Mucosa of rectum (tissue), 2 donors: ENCODE results near the gene AP3S2.
"Not testable (repeated sequence)": the region's sequence is repeated elsewhere in the genome, so short reads cannot be mapped to it uniquely, and the experiment has no call there.

Experiments
- H3K27ac ChIP-seq, 2 donors: one replicate each; pipeline ENCODE4 v1.7.0; 2013; ENCODE audit warnings: inconsistent platforms in 2 of 2, low read depth in 2 of 2, low read length in 2 of 2
- H3K27me3 ChIP-seq, 2 donors: one replicate each; pipeline ENCODE4 v1.7.0; 2013; ENCODE audit warnings: low read length in 2 of 2; ENCODE audit not compliant: control insufficient read depth in 2 of 2, insufficient read depth in 2 of 2
- H3K36me3 ChIP-seq, 2 donors: one replicate each; pipeline ENCODE4 v1.7.0; 2013; ENCODE audit warnings: low read length in 2 of 2; ENCODE audit not compliant: control insufficient read depth in 2 of 2, insufficient read depth in 2 of 2
- H3K4me1 ChIP-seq, 2 donors: one replicate each; pipeline ENCODE4 v1.7.0; 2013; ENCODE audit warnings: low read length in 2 of 2, mild to moderate bottlenecking in 1 of 2; ENCODE audit not compliant: control insufficient read depth in 2 of 2, insufficient read depth in 2 of 2
- H3K4me3 ChIP-seq, 2 donors: one replicate each; pipeline ENCODE4 v1.7.0; 2013; ENCODE audit warnings: low read length in 2 of 2
- H3K9ac ChIP-seq, 2 donors: one replicate each; pipeline ENCODE4 v1.7.0; 2013; ENCODE audit warnings: low read length in 2 of 2, low read depth in 1 of 2, mild to moderate bottlenecking in 1 of 2
- H3K9me3 ChIP-seq, 2 donors: one replicate each; pipeline ENCODE4 v1.7.0; 2013; ENCODE audit warnings: low read length in 2 of 2; ENCODE audit not compliant: control insufficient read depth in 2 of 2
- donor health status: healthy.
- donor health status: Normal muscosa, but diverticular disease.

The AP3S2 gene

GRCh38 chr15:89792106-89792805 is 101.5 kb downstream of the AP3S2 start:
- Histone ChIP-seq H3K9ac (no peak overlapping the region), H3K27me3 (no peaks in the 10 kb centered on the region), H3K36me3 (peaks cover 6 to 11% of the 10 kb centered on the region in 2 donors), H3K4me3 (no peak overlapping the region), H3K4me1 (peaks cover 3 to 5% of the 10 kb centered on the region in 2 donors), H3K27ac (no peak overlapping the region), H3K9me3 (peaks cover 0 to 7% of the 10 kb centered on the region in 2 donors)

- peaks cover 6 to 10% of the 10 kb centered on the region in 2 donors for H3K4me1 ChIP-seq
- no peak overlapping the region for H3K4me3 ChIP-seq
- H3K36me3 ChIP-seq, result peaks cover 6 to 11% of the 10 kb centered on the region in 2 donors
Measured at GRCh38 chr15:89790661-89791060, 103.1 kb downstream of the AP3S2 start.

DNA sequence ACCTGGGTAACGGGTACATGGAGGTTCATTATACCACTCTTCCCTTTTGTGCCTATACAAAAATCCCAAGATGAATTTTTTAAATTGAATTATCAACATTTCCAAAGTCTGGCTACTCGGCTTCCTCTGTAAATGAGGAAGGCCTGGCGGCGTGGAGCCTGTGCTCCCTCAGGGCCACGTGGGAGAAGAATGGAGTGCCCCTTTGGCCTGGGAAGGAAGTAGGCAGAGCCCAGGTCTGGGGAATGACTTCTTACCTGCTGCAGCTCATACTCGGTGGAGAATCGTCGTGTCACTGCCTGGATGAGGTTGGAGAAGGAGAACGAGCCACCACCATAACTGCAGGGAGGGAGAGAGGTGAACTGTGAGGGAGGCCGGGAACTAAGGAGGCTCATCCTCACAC is 103.6 kb downstream of the AP3S2 start:
- H3K4me1 ChIP-seq, result peaks cover 6 to 14% of the 10 kb centered on the region in 2 donors
- peaks cover 6 to 11% of the 10 kb centered on the region in 2 donors for H3K36me3 ChIP-seq
- no peak overlapping the region for H3K9ac ChIP-seq

More at GRCh38 chr15:89790661-89791060, 103.1 kb downstream of the AP3S2 start:
- Histone ChIP-seq H3K9me3 (peaks cover 0 to 7% of the 10 kb centered on the region in 2 donors), H3K9ac (no peak overlapping the region), H3K27ac (no peak overlapping the region), H3K27me3 (no peaks in the 10 kb centered on the region)

GRCh38 chr15:89788585-89788984 is 105.2 kb downstream of the AP3S2 start:
- Histone ChIP-seq H3K36me3 (peaks cover 6 to 11% of the 10 kb centered on the region in 2 donors), H3K4me1 (peaks cover 15 to 25% of the 10 kb centered on the region in 2 donors)
- H3K9me3 ChIP-seq, H3K4me3 ChIP-seq, H3K27me3 ChIP-seq, H3K9ac ChIP-seq, H3K27ac ChIP-seq: not testable (repeated sequence)

More for the DNA sequence above, 103.6 kb downstream of the AP3S2 start:
- Histone ChIP-seq H3K27ac (no peak overlapping the region), H3K4me3 (no peak overlapping the region), H3K27me3 (no peaks in the 10 kb centered on the region), H3K9me3 (peaks cover 0 to 7% of the 10 kb centered on the region in 2 donors)

DNA sequence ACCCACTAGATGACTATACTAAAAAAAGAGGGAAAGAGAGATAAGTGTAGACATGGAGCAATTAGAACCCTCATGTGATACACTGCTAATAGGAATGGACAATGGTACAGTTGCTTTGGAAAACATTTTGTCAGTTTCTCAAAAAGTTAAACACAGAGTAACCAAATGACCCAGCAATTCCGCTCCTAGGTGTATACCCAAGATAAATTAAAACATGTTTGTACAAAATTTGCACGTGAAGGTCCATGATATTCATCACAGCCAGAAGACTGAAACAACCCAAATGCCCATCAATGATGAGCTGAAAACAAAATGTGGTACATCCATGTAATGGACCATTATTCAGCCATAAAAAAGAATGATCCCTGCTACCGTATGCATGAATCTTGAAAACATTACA is 105.8 kb downstream of the AP3S2 start:
- no peaks in the 10 kb centered on the region for H3K27me3 ChIP-seq
- H3K27ac ChIP-seq, result no peak overlapping the region
- H3K9ac ChIP-seq, result no peak overlapping the region
- peaks cover 22 to 31% of the 10 kb centered on the region in 2 donors for H3K4me1 ChIP-seq
- peaks cover 0 to 7% of the 10 kb centered on the region in 2 donors for H3K9me3 ChIP-seq
- peaks cover 6 to 11% of the 10 kb centered on the region in 2 donors for H3K36me3 ChIP-seq
- H3K4me3 ChIP-seq, result no peak overlapping the region

DNA sequence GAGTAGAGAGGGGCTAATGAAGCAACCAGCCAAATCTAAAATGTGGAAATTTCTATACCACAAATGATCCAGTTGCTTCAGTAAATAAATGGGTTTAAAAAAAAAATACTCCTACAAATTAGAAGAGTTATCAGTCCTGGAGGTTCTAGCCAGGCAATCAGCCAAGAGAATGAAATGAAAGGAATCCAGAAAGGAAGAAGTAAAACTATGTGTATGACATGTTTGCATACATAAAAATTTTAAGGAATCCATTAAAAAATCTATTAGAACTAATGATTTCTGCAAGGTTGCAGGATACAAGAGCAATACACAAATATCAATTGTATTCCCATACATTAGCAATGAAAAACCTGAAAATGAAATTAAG is 108.0 kb downstream of the AP3S2 start:
- Histone ChIP-seq H3K9ac (peak overlapping the region in 1 of 2 donors; percentile 76), H3K4me3 (no peak overlapping the region), H3K27me3 (no peaks in the 10 kb centered on the region), H3K36me3 (peaks cover 3 to 6% of the 10 kb centered on the region in 2 donors), H3K27ac (peak overlapping the region; percentile 97 to 98), H3K4me1 (peaks cover 33 to 53% of the 10 kb centered on the region in 2 donors), H3K9me3 (peaks cover 0 to 7% of the 10 kb centered on the region in 2 donors)

DNA sequence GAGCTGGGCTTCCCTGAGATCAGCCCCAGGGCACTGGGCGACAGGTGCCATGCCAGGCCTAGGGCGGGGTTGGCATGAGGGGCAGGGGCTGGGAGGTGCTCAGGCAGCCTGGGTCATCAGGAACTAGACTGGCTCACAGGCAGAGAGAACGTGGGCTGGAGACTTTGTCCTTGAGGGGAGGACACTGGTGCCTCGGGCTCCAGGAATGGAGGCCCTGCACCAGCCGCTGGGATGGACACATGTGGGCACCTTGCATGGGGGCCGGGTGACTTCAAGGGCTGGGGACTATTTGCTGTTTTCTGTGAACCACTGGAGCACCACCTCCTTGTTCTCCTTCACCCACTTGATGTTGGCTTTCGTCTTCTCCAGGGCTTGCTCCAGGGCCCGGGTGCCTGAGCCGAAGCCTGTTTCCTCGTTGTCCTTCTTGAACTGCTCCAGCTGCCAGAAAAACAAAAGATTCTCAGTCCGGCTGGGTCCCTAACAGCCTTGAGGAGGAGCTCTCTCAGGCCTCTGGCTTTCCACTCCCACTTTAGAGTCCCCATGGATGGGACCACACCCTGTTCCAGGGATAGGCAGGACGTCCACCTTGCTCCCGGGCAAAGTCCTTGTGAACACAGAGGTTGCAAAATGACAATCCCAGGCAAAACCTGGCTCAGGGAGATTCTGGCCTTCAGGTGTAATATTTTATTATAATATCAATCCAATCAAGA is 108.6 kb downstream of the AP3S2 start:
- peaks cover 0 to 7% of the 10 kb centered on the region in 2 donors for H3K9me3 ChIP-seq
- peaks cover 3 to 6% of the 10 kb centered on the region in 2 donors for H3K36me3 ChIP-seq
- H3K9ac ChIP-seq, result peak overlapping the region in 1 of 2 donors; percentile 76
- H3K4me1 ChIP-seq, result peaks cover 38 to 58% of the 10 kb centered on the region in 2 donors
- no peaks in the 10 kb centered on the region for H3K27me3 ChIP-seq
- H3K27ac ChIP-seq, result peak overlapping the region; percentile 97 to 98
- H3K4me3 ChIP-seq, result peak overlapping the region in 1 of 2 donors; percentile 36

GRCh38 chr15:89784686-89784960 is 109.2 kb downstream of the AP3S2 start:
- Histone ChIP-seq H3K27me3 (no peaks in the 10 kb centered on the region), H3K9ac (peak overlapping the region; percentile 32 to 76), H3K9me3 (peaks cover 0 to 7% of the 10 kb centered on the region in 2 donors), H3K4me1 (peaks cover 38 to 59% of the 10 kb centered on the region in 2 donors), H3K4me3 (peak overlapping the region in 1 of 2 donors; percentile 36), H3K36me3 (peaks cover 3 to 6% of the 10 kb centered on the region in 2 donors), H3K27ac (peak overlapping the region; percentile 97 to 98)

DNA sequence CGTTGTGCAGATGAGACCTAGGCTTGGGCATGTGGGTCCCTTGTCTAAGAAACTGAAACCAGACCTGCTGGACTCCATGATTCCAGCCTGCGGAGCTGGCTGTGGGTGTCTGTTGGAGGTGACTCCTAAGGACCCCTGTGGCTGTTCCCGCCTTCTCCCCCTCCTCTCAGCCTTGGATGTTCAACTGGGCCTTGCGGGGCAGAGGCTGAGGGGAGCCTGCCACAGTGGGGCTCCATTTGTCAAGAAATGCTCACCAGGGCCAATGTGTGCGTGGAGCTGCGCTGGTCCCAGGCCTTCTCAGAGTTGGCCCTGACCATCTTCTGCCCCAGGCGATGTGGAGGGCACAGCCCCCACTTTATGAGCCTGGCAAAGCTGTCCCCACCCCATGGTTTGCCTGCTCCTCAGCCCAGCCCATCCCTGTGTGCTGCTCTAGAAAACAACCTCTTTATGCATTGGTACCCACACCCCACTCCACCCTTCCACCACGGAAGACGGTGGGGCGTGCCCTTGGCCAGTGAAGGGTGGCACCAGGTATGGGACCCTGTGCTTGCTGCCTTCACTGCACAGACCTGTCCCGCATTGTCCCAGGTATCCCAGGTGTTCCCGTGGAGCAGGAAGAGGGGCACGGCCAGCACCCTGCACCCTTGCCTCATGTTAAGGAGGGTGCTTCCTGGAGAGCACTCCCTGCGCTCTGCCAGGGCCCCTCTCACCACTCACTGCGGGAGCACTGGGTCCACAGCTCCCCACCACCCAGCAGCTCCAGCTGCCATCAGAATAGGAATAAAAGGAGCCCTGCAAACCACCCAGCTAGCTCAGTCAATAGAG is 109.7 kb downstream of the AP3S2 start:
- Histone ChIP-seq H3K9ac (peak overlapping the region; percentile 41 to 76), H3K4me3 (peak overlapping the region in 1 of 2 donors; percentile 3), H3K9me3 (peaks cover 0 to 7% of the 10 kb centered on the region in 2 donors), H3K4me1 (peaks cover 42 to 61% of the 10 kb centered on the region in 2 donors), H3K27ac (peak overlapping the region; percentile 97 to 98), H3K36me3 (peaks cover 3 to 6% of the 10 kb centered on the region in 2 donors), H3K27me3 (no peaks in the 10 kb centered on the region)
